Measurements from ENCODE around the gene PRKCB. TPM values are rescaled to one million over a fixed set of nuclear protein-coding genes. Genes with fewer than 3 reads are reported as not detected.
"Not testable (repeated sequence)": the region's sequence is repeated elsewhere in the genome, so short reads cannot be mapped to it uniquely, and the experiment has no call there.

PRKCB gene
- total RNA-seq, 1 donor from 2014 or later = not detected

DNA sequence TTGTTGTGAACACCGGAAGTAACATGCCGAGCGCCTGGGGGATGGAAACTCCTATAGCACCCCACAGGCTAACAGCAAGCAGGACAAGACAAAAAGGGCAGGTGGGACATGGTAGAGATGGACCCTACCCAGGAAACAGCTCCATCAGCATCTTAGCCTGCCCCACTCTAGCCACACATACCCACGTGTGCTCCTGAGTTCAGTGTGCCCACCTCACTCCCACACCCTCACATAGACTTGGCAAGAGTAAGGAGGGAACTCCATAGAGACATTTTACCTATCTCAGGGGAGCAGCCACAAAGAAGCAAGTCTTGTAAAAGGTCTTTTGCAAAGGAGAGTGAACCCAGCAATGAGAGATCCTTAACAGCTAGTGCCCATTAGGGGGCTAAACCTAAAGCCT lies 382.5 kb downstream of the PRKCB start:
- DNase-seq (ENCODE audit: low read depth in 2 of 2) = no peak

DNA sequence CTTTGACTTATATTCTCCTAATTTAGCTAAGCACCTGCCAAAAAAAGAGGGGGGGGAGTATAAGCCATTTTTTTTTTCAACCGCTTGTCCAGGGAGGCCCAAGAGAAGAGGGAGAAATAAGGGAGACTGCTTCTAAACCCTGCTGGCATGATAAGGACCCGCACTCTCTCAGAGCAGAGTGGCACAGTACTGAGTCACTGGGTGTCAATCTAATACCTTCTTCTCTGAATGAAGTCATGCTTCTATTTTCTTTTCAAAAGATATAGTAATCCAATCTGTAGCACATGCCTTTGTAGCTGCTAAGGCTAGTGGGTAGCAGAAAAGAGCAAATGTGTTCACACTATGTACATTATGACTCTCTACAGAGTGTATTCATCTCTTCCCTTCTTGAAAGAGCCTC lies 385.4 kb downstream of the PRKCB start:
- no peak for DNase-seq (ENCODE audit: low read depth in 2 of 2)

GRCh38 chr16:24228514-24228913 lies 392.7 kb downstream of the PRKCB start:
- no peak for DNase-seq (ENCODE audit: low read depth in 2 of 2)

- DNase-seq (ENCODE audit: low read depth in 2 of 2) = no peak
Observed at GRCh38 chr16:24232936-24233335, 397.2 kb downstream of the PRKCB start.

DNA sequence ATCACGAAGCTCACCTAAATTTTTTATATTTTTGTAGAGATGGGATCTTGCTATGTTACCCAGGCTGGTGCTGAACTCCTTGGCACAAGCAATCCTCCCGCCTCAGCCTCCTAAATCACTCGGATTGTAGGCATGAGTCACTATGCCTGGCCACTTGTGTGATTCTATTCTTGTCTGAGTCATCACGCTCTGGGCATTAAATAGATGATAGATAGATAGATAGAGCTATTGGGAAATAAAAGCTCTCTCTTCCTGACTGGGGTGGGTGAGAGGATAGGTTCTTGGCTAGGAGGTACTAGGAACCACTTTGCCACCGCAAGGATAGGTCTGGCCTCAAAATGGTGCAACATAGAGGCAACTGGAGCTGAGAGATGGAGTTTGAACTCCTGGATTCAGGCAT lies 399.0 kb downstream of the PRKCB start:
- DNase-seq (ENCODE audit: low read depth in 2 of 2) = no peak

- DNase-seq (ENCODE audit: low read depth in 2 of 2) = no peak
Observed at GRCh38 chr16:24235806-24236205, 400.0 kb downstream of the PRKCB start.

DNA sequence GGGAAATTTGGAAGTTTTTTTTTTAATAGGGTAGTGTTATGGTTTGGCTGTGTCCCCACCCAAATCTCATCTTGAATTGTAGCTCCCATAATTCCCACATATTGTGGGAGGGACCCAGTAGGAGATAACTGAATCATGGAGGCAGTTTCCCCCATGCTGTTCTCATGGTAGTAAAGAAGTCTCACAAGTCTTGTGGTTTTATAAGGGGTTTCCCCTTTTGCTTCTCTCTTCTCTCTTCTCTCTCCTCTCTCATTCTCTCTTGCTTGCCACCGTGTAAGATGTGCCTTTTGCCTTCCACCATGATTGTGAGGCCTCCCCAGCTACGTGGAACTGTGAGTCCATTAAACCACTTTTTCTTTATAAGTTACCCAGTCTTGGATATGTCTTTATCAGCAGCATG lies 403.1 kb downstream of the PRKCB start:
- DNase-seq (ENCODE audit: low read depth in 2 of 2) = not testable (repeated sequence)

DNA sequence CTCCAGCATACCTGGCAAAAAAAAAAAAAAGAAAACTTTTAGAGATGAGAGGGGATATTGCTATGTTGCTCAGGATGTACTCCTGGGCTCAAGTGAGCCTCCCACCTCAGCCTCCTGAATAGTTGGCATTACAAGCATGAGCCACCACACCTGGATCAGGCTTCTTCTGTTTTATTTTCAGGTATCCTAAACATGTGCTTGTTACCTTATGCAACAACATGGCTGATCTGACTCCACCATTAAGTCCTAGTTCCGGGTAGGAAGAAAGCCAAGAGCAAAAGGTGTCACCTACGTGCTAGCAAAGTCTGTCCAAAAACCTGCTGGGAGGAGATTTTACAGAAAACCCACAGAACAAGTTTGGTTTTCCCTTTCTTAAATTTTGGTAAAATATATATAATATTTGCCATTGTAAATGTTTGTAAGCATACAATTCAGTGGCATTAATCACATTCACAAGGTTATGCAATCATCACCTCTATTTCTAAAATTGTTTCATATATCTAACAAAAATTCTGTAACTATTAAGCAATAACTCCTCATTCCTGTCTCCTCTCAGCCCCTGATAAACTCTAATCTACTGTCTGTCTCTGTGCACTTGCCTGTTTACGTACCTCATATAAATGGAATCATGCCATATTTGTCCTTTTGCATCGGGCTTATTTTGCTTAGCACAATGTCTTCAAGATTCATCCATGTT lies 411.3 kb downstream of the PRKCB start:
- DNase-seq (ENCODE audit: low read depth in 2 of 2) = no peak

- DNase-seq (ENCODE audit: low read depth in 2 of 2) = peak; percentile 44 to 52
Observed at GRCh38 chr16:24253192-24253591, 417.4 kb downstream of the PRKCB start.

DNA sequence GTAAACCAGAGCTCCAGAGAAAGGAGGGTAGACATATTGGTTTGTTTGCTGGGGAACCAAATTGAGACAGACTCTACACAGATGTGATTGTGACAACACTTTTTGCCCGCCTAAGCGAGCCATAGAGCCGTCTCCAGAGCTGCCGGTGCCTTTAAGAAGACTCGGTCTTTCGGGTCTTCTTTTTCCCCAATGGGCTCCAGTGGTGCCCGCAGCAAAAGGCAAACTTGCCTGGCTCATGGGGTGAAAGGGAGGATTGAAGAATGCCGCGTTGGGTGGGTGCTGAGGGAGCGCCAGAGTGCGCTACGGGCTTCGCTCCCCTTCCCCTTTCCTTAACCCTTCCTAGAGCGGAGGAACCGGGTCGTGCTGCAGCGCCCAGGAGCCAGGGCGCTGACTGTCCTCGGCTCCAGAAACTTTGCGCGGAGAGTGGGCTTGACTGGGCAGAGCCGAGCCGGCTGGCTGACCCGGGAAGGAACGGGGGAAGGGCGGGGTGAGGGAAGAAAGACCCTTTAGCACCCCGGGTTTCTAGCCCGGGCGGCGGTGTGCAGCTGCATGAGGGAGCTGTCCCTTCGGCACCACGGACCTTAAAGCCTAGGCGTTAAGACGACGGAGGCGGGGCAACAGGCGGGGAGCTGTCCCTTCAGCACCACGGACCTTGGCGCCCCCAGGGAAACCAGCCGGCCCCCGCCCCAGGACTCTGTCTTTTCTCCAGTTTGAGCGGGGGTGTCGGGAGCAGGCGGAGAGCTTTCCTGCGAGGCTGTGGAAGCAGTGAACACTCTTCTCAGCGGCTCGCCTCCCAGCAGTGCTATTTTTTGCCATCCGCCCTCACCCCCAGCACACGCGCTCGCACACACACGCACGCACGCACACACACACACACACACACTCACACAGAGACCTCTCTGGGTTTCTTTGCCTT lies 419.9 kb downstream of the PRKCB start, which contains the start of gene CACNG3:
TSS of gene CACNG3 (plus strand) at position 880 of the 916 bp plus-strand sequence. CDS start 420 bp downstream, outside the sequence.
- DNase-seq (ENCODE audit: low read depth in 2 of 2) = peak; percentile 23 to 62

DNA sequence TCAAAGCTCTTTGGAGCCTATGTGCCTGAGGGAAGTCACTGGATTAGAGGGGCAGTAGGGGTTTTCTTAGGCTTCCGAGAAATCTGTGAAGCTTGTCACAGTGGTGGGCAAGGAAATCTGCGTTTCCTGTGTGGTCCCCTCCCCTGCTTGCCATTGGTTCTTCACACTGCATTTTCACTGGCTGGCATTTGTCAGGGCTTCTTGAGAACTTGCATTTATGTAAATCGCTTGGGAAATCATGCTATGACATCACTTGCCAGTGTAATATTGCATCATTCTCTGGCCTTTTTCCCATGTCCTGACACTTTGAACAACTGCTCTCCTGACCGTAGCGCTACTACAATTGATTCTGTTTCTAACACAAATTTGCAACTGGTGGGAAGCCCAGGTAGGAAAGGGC lies 422.2 kb downstream of the PRKCB start:
- no peak for DNase-seq (ENCODE audit: low read depth in 2 of 2)

DNA sequence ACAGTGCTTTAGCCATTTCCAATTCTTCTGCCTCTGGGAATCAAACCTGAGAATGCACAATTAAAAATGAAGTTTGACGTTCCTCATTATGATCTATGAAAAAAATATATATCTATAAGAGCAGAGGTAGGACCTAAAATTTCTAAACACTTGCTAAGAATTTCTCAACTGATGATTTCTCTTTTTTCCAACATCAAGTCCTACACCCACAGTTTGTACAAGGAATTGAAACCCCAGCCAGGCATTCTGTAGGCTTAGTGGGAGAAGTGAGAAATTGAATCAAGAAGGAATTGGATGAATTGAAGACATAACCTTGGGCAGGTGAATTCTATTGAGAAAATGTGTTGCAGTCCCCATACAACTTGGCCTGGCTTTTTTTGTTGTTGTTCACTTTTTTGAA lies 423.0 kb downstream of the PRKCB start:
- DNase-seq (ENCODE audit: low read depth in 2 of 2) = no peak

- DNase-seq (ENCODE audit: low read depth in 2 of 2) = no peak
Observed at GRCh38 chr16:24262816-24263215, 427.0 kb downstream of the PRKCB start.

Other genes starting within 250 kb of the PRKCB start
- gene NDUFAB1, start 239.7 kb upstream of the PRKCB start, total RNA-seq = 134 and 202 TPM in 2 replicates
- gene PALB2, start 194.7 kb upstream of the PRKCB start, total RNA-seq = 6.0 and 6.4 TPM in 2 replicates
- gene DCTN5, start 194.5 kb upstream of the PRKCB start, total RNA-seq = 51.1 and 54.0 TPM in 2 replicates
- gene PLK1, start 157.1 kb upstream of the PRKCB start, total RNA-seq = 7.6 and 17.2 TPM in 2 replicates
- gene ERN2, start 122.8 kb upstream of the PRKCB start, total RNA-seq = not detected in 2 replicates
- not detected in 2 replicates for gene CHP2, start 81.0 kb upstream of the PRKCB start, total RNA-seq

Measured in dermis microvascular lymphatic vessel endothelial cell (primary cell).